Measurements from ENCODE around the gene ITGA3. TPM values are rescaled to one million over a fixed set of nuclear protein-coding genes. Genes with fewer than 3 reads are reported as not detected.

Gene ITGA3
- total RNA-seq, 1 experiment from 2014 or later, result 1.6 TPM

DNA sequence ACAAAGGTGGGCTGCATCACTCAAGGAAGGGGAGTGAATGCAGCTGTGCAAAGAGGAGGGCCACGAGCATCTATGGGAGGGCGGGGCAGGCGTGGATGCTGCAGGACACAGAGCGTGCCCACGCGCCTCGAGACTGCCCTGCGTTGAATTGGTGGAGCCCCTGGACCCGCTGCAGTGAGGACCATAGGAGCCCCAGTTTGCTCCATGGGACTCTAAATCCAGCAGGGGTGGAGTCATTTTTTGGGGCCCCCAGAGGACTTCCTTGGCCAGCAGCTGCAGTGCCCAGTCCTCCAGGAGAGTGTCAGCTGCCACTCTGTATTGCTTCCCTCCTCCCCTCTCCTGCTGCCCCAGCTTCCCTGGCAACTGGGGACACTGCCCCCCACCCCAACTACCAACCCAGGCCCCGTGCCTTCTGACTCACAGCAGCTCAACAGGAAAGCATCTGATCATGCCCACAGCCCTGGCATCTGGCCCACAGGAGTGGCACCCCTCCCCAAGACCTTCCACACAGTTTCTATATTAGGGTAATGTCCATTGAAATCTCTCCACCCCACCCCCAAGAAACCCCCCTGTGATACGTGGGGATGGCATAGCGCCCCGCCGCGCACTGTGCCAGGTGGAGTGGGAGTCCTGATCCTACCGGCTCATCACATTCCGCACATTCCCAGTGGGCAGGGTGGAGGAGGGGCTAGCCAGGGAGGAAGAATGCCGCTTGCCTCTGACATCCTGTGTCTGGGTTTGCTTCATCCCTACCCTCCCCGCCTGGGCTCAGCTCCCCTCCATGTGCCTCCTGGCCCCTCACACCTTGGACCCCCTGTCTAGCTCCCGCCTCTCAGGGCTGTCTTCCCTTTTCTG lies 27.8 kb upstream of the ITGA3 start:
- Histone ChIP-seq H3K9me3 (ENCODE audit: low read length) (peaks cover 10% of the 10 kb centered on the region; the same call in 1 of the 2 replicates), H4K20me1 (ENCODE audit: insufficient read depth, low read depth, low read length) (no peaks in the 10 kb centered on the region), H3K79me2 (ENCODE audit: low read length) (no peaks in the 10 kb centered on the region), H3K4me2 (ENCODE audit: low read depth, low read length, poor library complexity, severe bottlenecking) (no peak overlapping the region), H3K4me3 (ENCODE audit: low read length) (no peak overlapping the region), H3K27me3 (ENCODE audit: low read length) (no peaks in the 10 kb centered on the region), H3K36me3 (ENCODE audit: insufficient read depth, low read length) (no peaks in the 10 kb centered on the region), H3K9ac (ENCODE audit: low read length) (no peak overlapping the region), H3K4me1 (ENCODE audit: low read length) (no peaks in the 10 kb centered on the region), H3K9me2 (replicated peaks; ENCODE audit: insufficient read depth, low read length) (no peaks in the 10 kb centered on the region), H3K27ac (ENCODE audit: low read length) (no peak overlapping the region), H2AFZ (ENCODE audit: low read length) (no peak overlapping the region)
- no peak for DNase-seq

- Histone ChIP-seq H3K27ac (ENCODE audit: low read length) (no peak overlapping the region), H3K4me1 (ENCODE audit: low read length) (no peaks in the 10 kb centered on the region), H4K20me1 (ENCODE audit: insufficient read depth, low read depth, low read length) (no peaks in the 10 kb centered on the region), H3K4me3 (ENCODE audit: low read length) (no peak overlapping the region), H3K9me3 (ENCODE audit: low read length) (peaks cover 8% of the 10 kb centered on the region; the same call in 1 of the 2 replicates), H3K9me2 (replicated peaks; ENCODE audit: insufficient read depth, low read length) (no peaks in the 10 kb centered on the region), H3K36me3 (ENCODE audit: insufficient read depth, low read length) (no peaks in the 10 kb centered on the region), H3K9ac (ENCODE audit: low read length) (no peak overlapping the region), H2AFZ (ENCODE audit: low read length) (no peak overlapping the region), H3K27me3 (ENCODE audit: low read length) (no peaks in the 10 kb centered on the region), H3K4me2 (ENCODE audit: low read depth, low read length, poor library complexity, severe bottlenecking) (no peak overlapping the region), H3K79me2 (ENCODE audit: low read length) (no peaks in the 10 kb centered on the region)
- no peak for DNase-seq
Observed at GRCh38 chr17:50028736-50029120, 27.2 kb upstream of the ITGA3 start.

GRCh38 chr17:50029185-50029584 lies 26.7 kb upstream of the ITGA3 start:
- H3K9me2 ChIP-seq (replicated peaks; ENCODE audit: insufficient read depth, low read length), result no peaks in the 10 kb centered on the region
- no peak overlapping the region for H2AFZ ChIP-seq (ENCODE audit: low read length)
- peaks cover 8% of the 10 kb centered on the region; the same call in 1 of the 2 replicates for H3K9me3 ChIP-seq (ENCODE audit: low read length)
- no peak overlapping the region for H3K4me3 ChIP-seq (ENCODE audit: low read length)
- DNase-seq, result no peak
- no peak overlapping the region for H3K4me2 ChIP-seq (ENCODE audit: low read depth, low read length, poor library complexity, severe bottlenecking)
- H3K4me1 ChIP-seq (ENCODE audit: low read length), result no peaks in the 10 kb centered on the region
- H3K79me2 ChIP-seq (ENCODE audit: low read length), result no peaks in the 10 kb centered on the region
- no peaks in the 10 kb centered on the region for H3K27me3 ChIP-seq (ENCODE audit: low read length)
- H3K9ac ChIP-seq (ENCODE audit: low read length), result no peak overlapping the region
- H3K36me3 ChIP-seq (ENCODE audit: insufficient read depth, low read length), result no peaks in the 10 kb centered on the region
- no peaks in the 10 kb centered on the region for H4K20me1 ChIP-seq (ENCODE audit: insufficient read depth, low read depth, low read length)
- H3K27ac ChIP-seq (ENCODE audit: low read length), result no peak overlapping the region

DNA sequence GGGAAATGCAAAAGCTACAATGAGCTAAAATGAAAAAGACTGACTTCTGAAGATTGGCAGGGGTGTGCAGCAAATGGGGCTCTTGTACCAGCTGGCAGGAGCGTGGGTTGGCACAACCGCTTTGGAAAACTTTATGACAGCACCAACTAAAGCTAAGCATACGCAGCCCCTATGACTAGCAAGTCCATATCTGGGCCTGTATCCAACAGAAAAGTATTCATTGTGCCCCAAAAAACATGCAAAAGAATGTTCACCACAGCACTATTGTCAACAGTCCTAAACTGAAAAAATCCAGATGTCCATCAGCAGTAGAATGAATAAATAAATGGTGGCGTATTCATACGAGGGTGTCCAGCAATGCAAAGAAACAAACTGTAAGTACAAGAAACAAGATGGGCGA lies 22.6 kb upstream of the ITGA3 start:
- no peak overlapping the region for H3K27ac ChIP-seq (ENCODE audit: low read length)
- no peak for DNase-seq
- no peak overlapping the region for H3K9ac ChIP-seq (ENCODE audit: low read length)
- no peaks in the 10 kb centered on the region for H3K27me3 ChIP-seq (ENCODE audit: low read length)
- no peaks in the 10 kb centered on the region for H3K9me2 ChIP-seq (replicated peaks; ENCODE audit: insufficient read depth, low read length)
- H3K79me2 ChIP-seq (ENCODE audit: low read length), result no peaks in the 10 kb centered on the region
- no peak overlapping the region for H3K4me3 ChIP-seq (ENCODE audit: low read length)
- no peaks in the 10 kb centered on the region for H3K4me1 ChIP-seq (ENCODE audit: low read length)
- no peak overlapping the region for H2AFZ ChIP-seq (ENCODE audit: low read length)
- H4K20me1 ChIP-seq (ENCODE audit: insufficient read depth, low read depth, low read length), result no peaks in the 10 kb centered on the region
- H3K4me2 ChIP-seq (ENCODE audit: low read depth, low read length, poor library complexity, severe bottlenecking), result no peak overlapping the region
- H3K9me3 ChIP-seq (ENCODE audit: low read length), result no peaks in the 10 kb centered on the region
- no peaks in the 10 kb centered on the region for H3K36me3 ChIP-seq (ENCODE audit: insufficient read depth, low read length)

- Histone ChIP-seq H3K4me3 (ENCODE audit: low read length) (no peak overlapping the region), H2AFZ (ENCODE audit: low read length) (no peak overlapping the region), H3K27ac (ENCODE audit: low read length) (no peak overlapping the region), H3K36me3 (ENCODE audit: insufficient read depth, low read length) (no peaks in the 10 kb centered on the region), H3K9me3 (ENCODE audit: low read length) (no peaks in the 10 kb centered on the region), H3K9ac (ENCODE audit: low read length) (no peak overlapping the region), H4K20me1 (ENCODE audit: insufficient read depth, low read depth, low read length) (no peaks in the 10 kb centered on the region), H3K79me2 (ENCODE audit: low read length) (no peaks in the 10 kb centered on the region), H3K9me2 (replicated peaks; ENCODE audit: insufficient read depth, low read length) (no peaks in the 10 kb centered on the region), H3K4me1 (ENCODE audit: low read length) (no peaks in the 10 kb centered on the region), H3K27me3 (ENCODE audit: low read length) (no peaks in the 10 kb centered on the region), H3K4me2 (ENCODE audit: low read depth, low read length, poor library complexity, severe bottlenecking) (no peak overlapping the region)
- DNase-seq, result no peak
Observed at GRCh38 chr17:50034498-50035364, 21.2 kb upstream of the ITGA3 start.

DNA sequence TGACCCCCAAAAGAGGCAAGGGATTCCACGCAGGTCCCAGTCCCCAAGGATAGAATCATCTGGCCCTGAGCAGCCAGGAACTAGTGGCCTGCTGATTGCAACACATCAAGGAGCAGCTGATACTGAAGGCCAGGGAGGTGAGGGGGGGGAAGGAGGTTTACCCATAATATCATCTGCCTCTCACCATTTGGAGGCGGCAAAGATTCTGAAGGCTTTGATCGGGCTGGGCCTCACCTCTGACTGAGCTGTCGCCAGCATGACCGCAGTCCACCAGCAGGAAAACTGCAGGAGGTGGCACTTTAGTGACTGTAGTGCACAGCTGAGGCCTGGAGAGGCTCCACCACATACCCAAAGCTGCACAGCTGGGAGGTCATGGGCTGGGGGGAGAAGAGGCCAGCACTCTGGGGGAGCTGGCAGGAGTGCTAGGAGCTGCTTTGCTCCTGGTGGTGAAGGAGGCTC lies 20.5 kb upstream of the ITGA3 start:
- H2AFZ ChIP-seq (ENCODE audit: low read length), result no peak overlapping the region
- no peaks in the 10 kb centered on the region for H3K27me3 ChIP-seq (ENCODE audit: low read length)
- no peaks in the 10 kb centered on the region for H4K20me1 ChIP-seq (ENCODE audit: insufficient read depth, low read depth, low read length)
- H3K79me2 ChIP-seq (ENCODE audit: low read length), result no peaks in the 10 kb centered on the region
- H3K27ac ChIP-seq (ENCODE audit: low read length), result no peak overlapping the region
- no peaks in the 10 kb centered on the region for H3K36me3 ChIP-seq (ENCODE audit: insufficient read depth, low read length)
- no peak overlapping the region for H3K9ac ChIP-seq (ENCODE audit: low read length)
- H3K9me3 ChIP-seq (ENCODE audit: low read length), result no peaks in the 10 kb centered on the region
- no peaks in the 10 kb centered on the region for H3K9me2 ChIP-seq (replicated peaks; ENCODE audit: insufficient read depth, low read length)
- H3K4me2 ChIP-seq (ENCODE audit: low read depth, low read length, poor library complexity, severe bottlenecking), result no peak overlapping the region
- no peak overlapping the region for H3K4me3 ChIP-seq (ENCODE audit: low read length)
- no peaks in the 10 kb centered on the region for H3K4me1 ChIP-seq (ENCODE audit: low read length)
- DNase-seq, result no peak

DNA sequence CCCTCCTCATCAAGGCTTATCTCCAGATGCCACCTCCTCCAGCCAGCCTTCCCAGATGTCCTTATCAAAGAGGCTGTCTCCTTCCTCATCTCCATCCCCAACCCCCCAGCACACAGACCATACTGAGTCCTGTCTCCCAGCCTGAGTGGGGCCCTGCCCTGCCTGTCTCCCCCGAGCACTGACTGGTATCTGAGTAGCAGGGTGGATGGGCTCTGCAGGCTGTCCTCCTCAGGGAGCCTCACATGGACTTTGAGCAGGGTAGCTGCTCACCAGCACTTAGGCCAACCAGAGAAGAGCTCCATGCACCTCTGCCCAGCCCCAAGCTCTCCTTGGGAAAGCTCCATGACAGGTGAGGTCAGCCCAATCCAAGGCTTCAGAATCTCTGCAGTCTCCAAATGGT lies 20.0 kb upstream of the ITGA3 start:
- Histone ChIP-seq H3K27me3 (ENCODE audit: low read length) (no peaks in the 10 kb centered on the region), H3K27ac (ENCODE audit: low read length) (no peak overlapping the region), H3K4me2 (ENCODE audit: low read depth, low read length, poor library complexity, severe bottlenecking) (no peak overlapping the region), H4K20me1 (ENCODE audit: insufficient read depth, low read depth, low read length) (no peaks in the 10 kb centered on the region), H3K9me2 (replicated peaks; ENCODE audit: insufficient read depth, low read length) (no peaks in the 10 kb centered on the region), H2AFZ (ENCODE audit: low read length) (no peak overlapping the region), H3K9me3 (ENCODE audit: low read length) (no peaks in the 10 kb centered on the region), H3K4me3 (ENCODE audit: low read length) (no peak overlapping the region), H3K36me3 (ENCODE audit: insufficient read depth, low read length) (no peaks in the 10 kb centered on the region), H3K4me1 (ENCODE audit: low read length) (no peaks in the 10 kb centered on the region), H3K9ac (ENCODE audit: low read length) (no peak overlapping the region), H3K79me2 (ENCODE audit: low read length) (no peaks in the 10 kb centered on the region)
- no peak for DNase-seq
